Measurements from ENCODE around the gene SH3BP5. TPM values are rescaled to one million over a fixed set of nuclear protein-coding genes. Genes with fewer than 3 reads are reported as not detected.

The SH3BP5 gene
- total RNA-seq, 2 experiments from 2014 or later: 2.0 to 2.4 TPM

- no peak for TF ChIP-seq CTCF (IDR thresholded peaks at IDR 0.05)
These were observed 48.1 kb downstream of the SH3BP5 start for GRCh38 chr3:15284121-15284889.

DNA sequence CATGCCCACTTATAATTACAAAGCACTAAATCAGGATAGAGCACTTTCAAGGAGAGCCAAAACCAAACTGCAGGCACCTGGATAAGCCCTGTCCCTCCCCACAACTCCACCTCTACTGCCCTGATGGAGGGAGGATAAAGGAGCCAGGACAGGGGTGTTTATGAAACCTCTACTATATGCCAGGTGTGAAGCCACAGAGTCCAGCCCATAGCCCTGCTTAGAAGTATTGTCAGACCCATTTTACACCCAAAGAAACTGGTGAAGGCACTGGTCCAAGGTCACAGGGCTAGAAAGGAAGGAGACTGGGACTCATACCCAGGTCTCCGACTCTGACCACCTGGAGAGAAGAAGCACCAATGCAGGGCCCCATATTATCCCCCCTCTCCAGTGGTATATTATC lies 48.7 kb downstream of the SH3BP5 start:
- H3K27me3 Mint-ChIP-seq: no peaks in the 10 kb centered on the region
- no peaks in the 10 kb centered on the region for H3K9me3 Mint-ChIP-seq
- intact Hi-C loops (cut with micrococcal nuclease): no loop called here
- POLR2A ChIA-PET: interaction anchor here (0.6 to 0.9 kb wide), 2 partner anchors 25 to 256 kb away, joined by 3 to 4 read pairs; no protein-coding TSS in a partner anchor
- CTCF ChIA-PET: interaction anchor here (0.8 to 2.3 kb wide), 3 partner anchors 16 to 78 kb away, joined by 3 to 10 read pairs (median 3); no protein-coding TSS in a partner anchor
- no peak overlapping the region for H3K27ac Mint-ChIP-seq
- no peak overlapping the region for H3K4me3 Mint-ChIP-seq
- no peaks in the 10 kb centered on the region for H3K36me3 Mint-ChIP-seq (ENCODE audit: low read depth)
- H3K4me1 Mint-ChIP-seq (ENCODE audit: low read depth): peaks cover 21% of the 10 kb centered on the region
- no peak for ATAC-seq
- DNase-seq: no peak
- no peak for TF ChIP-seq CTCF (IDR thresholded peaks at IDR 0.05)

More at GRCh38 chr3:15284121-15284889, 48.1 kb downstream of the SH3BP5 start:
- DNase-seq (no peak), ATAC-seq (no peak)
- ChIA-PET CTCF (interaction anchor here (1.2 to 2.3 kb wide), 3 partner anchors 8 to 20 kb away, joined by 3 to 10 read pairs (median 7); no protein-coding TSS in a partner anchor), POLR2A (no interaction called here)
- Mint-ChIP-seq H3K27ac (no peak overlapping the region), H3K27me3 (no peaks in the 10 kb centered on the region), H3K4me1 (ENCODE audit: low read depth) (peaks cover 24% of the 10 kb centered on the region), H3K36me3 (ENCODE audit: low read depth) (no peaks in the 10 kb centered on the region), H3K9me3 (no peaks in the 10 kb centered on the region), H3K4me3 (no peak overlapping the region)
- intact Hi-C loops (cut with micrococcal nuclease): no loop called here

GRCh38 chr3:15281817-15282216 lies 50.6 kb downstream of the SH3BP5 start:
- H3K36me3 Mint-ChIP-seq (ENCODE audit: low read depth): no peaks in the 10 kb centered on the region
- TF ChIP-seq CTCF (IDR thresholded peaks at IDR 0.05): no peak
- no peak overlapping the region for H3K27ac Mint-ChIP-seq
- no peaks in the 10 kb centered on the region for H3K27me3 Mint-ChIP-seq
- DNase-seq: no peak
- CTCF ChIA-PET: interaction anchor here (0.9 to 4.2 kb wide), 4 partner anchors 9 to 22 kb away, joined by 3 to 18 read pairs (median 10); no protein-coding TSS in a partner anchor
- no peak for ATAC-seq
- no peak overlapping the region for H3K4me3 Mint-ChIP-seq
- intact Hi-C loops (cut with micrococcal nuclease): no loop called here
- H3K4me1 Mint-ChIP-seq (ENCODE audit: low read depth): peaks cover 20% of the 10 kb centered on the region
- no peaks in the 10 kb centered on the region for H3K9me3 Mint-ChIP-seq
- POLR2A ChIA-PET: no interaction called here

DNA sequence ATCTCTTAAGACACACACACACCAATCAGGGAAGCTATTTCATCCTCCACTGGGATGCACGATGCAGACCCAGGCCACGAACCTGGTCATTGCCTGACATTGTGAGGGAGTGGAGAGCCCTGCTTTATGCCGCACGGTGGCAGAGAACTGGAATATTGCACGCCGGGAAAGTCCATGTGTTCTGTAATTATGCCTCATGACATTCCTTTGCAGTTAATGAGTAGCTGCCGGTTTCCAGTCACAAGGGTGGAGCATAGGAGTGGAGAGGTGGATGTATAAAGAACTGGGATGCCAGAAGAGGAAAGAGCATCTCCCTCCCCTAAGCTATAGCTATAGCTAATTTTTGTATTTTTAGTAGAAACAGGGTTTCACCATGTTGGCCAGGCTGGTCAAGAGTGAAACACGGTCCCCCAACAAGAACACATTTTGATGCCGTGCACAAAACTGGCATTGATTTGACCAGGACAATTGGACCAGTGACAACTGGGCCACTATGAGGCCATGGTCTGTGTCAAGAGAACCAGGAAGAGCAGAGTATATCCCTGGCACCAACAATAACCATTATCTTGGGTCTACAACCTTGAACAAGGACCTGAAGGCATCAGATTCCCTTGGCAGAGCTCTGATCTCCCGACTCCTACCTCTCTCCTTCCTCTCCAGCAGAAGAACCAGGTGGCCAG lies 51.4 kb downstream of the SH3BP5 start:
- no peaks in the 10 kb centered on the region for H3K27me3 Mint-ChIP-seq

More for the DNA sequence above, 51.4 kb downstream of the SH3BP5 start:
- POLR2A ChIA-PET: interaction anchor here (0.6 to 1.7 kb wide), 5 partner anchors 11 to 313 kb away, joined by 3 to 5 read pairs (median 3); partner anchors contain the start of gene SH3BP5
- H3K4me3 Mint-ChIP-seq: no peak overlapping the region
- ATAC-seq (no peak), DNase-seq (no peak)
- no peak for TF ChIP-seq CTCF (IDR thresholded peaks at IDR 0.05)
- peaks cover 24% of the 10 kb centered on the region for H3K4me1 Mint-ChIP-seq (ENCODE audit: low read depth)
- H3K9me3 Mint-ChIP-seq: no peaks in the 10 kb centered on the region
- CTCF ChIA-PET: interaction anchor here (0.9 to 4.2 kb wide), 5 partner anchors 9 to 48 kb away, joined by 3 to 18 read pairs (median 5); no protein-coding TSS in a partner anchor
- H3K27ac Mint-ChIP-seq: no peak overlapping the region
- H3K36me3 Mint-ChIP-seq (ENCODE audit: low read depth): no peaks in the 10 kb centered on the region
- intact Hi-C loops (cut with micrococcal nuclease): no loop called here
